Activated CD4-positive, alpha-beta T cell treated with anti-CD3 and anti-CD28 coated beads, Interleukin-2, Interleukin-6, amounts not matched to agents 100 ng/mL and 50 ng/mL, durations not matched to agents 16 hours and 8 hours (primary cell): Measurements from ENCODE around the gene ACP4.
"Not testable (repeated sequence)": the region's sequence is repeated elsewhere in the genome, so short reads cannot be mapped to it uniquely, and the experiment has no call there.

ENCODE experiments used
- DNase-seq: peaks from one replicate; pipeline ENCODE4 v3.0.0-alpha.2; 2020

The ACP4 gene

DNA sequence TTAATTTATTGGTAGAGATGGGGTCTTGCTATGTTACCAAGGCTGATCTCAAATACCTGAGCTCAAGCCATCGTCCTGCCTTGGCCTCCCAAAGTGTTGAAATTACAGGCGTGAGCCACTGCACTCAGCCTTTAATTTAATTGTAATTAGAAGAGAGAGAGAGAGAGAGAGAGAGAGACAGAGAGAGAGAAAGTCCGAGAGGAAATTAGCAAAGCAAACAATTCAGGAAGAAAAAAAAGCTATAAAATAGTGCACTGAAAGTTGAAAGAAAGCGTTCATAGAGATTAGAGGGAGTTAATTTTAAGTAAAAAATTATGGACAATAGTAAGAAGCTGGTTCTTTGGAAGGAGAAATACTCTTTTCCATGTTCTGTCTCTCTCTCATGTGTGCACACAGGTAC, 13.0 kb upstream of the ACP4 start:
- no peak for DNase-seq

DNA sequence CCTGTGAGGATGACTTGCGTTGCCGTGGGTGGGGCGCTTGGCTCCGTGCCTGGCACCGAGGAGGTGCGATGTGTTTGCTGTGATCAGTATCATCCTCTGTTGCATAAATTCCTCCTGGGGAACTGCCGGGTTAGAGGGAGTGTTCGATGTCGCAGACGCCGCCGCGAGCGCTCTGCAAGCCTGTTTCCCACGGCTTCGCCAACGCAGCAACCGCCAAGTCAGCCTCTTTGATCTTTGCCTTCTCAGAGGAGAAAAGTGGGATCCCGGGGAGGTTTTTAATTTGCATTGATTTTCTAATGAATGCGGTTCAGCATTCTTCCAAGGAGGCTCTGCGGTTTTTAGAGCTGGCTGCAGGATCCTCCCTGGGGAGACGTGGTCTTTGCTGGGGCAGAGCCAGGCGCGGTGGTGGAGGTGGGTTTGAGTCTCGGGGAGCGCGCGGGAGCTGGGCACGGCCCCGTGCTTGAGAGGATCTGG, 12.3 kb upstream of the ACP4 start:
- no peak for DNase-seq

DNA sequence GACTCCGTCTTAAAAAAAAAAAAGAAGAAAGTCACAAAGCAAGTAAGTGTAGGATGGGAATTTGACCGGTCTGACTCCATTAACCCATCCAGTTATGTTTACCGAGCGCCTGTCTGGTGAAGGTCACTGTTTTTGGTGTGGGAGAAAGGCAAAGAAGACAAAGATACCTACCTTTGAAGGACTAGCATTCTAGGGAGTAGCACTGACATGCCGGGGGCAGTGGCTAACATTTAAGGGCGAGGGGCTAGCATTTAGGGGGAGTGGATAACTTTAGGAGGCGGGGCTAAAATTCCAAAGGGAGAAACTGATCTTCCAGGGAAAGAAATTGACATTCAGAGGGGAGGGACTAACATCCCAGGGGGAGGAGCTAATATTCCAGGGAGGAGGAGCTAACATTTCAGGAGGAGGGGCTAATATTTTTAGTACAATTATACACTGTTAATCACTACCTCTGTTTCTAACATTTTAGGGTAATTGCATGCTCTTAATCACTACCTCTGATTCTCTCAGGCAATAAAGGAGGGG, 11.2 kb upstream of the ACP4 start:
- no peak for DNase-seq

DNA sequence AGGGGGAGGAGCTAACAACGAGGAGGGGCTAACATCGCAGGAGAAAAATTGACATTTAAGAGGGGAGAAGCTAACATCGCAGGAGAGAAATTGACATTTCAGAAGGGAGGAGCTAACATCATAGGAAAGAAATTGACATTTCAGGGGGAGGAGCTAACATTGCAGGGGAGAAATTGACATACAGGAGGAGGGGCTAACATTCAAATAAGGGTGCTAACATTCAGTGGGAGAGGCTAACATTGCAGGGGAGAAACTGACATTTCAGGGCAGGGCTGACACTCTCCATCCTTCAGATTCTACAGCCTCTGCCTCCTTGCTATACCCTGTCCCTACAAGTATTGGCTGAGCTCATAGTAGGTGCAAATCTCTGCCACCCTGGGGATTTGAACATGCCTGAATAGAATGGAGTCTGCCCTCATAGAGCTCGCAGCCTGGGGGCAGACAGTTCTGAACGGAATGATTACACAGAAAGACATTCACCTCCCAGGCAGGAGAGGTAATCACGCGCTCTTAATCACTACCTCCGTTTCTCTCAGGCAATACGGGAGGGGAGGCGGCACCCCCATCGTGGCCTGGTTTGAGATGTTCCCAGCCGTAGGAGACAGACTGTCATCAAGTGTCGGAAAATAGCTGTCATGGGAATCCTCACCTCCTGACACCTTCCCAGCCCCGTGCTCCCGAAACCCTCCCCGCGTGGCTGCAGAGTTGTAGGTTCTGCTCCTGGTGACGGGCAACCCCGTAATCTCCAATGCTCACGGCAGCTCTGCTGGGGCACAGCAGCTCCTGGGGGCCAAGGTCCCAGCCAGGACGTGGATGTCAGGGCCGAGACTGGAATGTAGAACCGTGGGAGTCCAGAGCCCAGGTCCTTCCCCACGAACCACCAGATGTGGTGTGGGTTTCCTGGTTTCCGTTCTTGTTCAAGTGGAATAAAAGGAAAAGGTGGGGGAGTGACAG, 10.4 kb upstream of the ACP4 start:
- no peak for DNase-seq

DNA sequence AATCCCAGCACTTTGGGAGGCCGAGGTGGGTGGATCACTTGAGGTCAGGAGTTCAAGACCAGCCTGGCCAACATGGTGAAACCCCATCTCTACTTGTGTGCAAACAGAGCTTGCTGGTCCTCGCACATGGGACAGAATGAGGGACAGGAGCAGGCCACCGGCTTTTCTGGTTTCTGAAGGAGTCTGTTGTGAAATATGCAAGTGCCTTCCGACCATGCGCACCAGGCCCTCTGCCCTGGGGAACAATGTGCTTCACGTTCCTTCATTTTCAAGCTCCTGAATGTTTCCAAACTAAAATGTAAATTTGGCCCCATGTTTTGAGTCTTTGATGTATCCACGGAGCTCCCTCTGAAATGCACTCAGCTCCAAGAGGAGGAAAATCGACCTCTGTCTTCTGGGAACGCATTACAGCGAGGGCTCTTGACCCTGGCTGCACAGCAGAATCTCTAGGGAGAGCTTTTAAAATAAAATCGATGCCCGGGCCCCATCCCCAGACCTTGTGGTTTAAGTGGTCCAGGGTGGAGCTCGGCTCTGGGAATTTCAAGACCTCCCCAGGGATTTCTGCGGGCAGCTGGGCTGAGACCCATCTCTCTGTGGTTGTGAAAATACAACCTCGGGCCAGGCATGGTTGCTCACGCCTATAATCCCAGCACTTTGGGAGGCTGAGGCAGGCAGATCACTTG, 9.3 kb upstream of the ACP4 start:
- DNase-seq: no peak

DNA sequence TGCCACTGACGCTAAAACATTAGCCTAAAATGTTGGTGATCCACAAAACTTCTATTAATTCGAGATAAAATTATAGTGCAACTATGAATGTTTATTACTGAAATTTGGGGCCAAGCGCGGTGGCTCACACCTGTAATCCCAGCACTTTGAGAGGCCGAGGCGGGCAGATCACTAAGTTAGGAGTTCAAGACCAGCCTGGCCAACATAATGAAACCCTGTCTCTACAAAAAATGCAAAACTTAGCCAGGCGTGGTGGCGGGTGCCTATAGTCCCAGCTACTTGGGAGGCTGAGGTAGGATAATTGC, 6.4 kb upstream of the ACP4 start:
- DNase-seq: not testable (repeated sequence)

DNA sequence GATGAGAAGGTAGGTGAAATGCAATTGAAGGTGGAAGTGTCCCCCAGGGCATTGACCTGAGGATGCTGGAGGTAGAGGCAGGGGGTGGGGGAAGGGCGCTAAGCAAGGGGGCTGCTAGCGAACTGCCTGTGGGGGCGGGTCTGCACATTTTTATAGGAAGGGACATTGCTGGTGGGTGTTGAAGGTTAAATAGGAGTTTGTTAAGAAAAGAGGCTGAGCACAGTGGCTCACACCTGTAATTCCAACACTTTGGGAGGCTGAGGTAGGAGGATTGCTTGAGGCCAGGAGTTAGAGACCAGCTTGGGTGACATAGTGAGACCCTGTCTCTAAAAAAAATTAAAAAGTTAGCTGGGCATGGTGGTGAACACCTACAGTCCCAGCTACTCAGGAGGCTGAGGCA, 5.5 kb upstream of the ACP4 start:
- no peak for DNase-seq

DNA sequence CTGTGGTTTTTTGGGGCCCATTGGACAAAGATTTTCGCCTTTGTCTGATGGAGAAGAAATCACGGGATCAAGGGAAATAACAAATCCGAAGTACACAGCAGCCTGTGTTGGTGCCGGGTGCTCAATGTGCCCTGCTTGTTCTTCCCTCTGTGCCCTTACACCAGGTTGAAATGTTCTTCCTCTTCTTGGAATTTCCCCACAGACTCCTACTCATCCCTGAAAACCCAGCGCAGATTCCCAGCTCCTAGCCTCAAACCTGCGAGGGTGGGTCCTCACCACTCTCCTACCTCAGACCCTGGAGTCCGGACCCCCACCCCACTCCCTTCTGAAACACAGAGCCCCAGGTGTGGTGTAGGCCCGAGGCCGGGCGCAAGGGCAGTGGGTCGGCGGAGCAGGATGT, 4.9 kb upstream of the ACP4 start:
- DNase-seq: no peak

DNA sequence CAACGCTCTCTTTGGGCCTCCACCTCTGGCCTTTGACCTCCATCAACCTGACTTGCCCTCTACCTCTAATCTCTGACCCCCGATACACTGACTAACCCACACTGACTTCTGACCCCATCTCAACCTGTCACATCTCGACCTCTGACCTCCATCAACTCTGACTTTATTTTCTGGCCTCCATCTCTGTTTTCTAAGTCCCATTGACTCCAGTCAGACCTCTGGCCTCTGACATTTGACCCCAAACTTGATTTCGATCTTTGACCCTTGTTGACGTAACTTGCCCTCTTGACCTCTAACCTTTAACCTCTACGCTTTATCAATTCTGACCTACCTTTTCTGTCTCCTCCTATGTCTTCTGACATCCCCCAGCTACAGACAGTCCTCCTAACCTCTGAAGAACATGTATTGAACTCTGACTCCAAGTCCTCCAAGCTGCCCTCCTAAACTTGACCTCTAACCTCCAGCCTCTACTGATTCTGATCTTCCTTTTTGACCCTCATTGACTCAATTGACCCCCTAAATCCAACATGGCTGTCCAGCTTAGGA, 780 bp downstream of the ACP4 start:
- no peak for DNase-seq

DNA sequence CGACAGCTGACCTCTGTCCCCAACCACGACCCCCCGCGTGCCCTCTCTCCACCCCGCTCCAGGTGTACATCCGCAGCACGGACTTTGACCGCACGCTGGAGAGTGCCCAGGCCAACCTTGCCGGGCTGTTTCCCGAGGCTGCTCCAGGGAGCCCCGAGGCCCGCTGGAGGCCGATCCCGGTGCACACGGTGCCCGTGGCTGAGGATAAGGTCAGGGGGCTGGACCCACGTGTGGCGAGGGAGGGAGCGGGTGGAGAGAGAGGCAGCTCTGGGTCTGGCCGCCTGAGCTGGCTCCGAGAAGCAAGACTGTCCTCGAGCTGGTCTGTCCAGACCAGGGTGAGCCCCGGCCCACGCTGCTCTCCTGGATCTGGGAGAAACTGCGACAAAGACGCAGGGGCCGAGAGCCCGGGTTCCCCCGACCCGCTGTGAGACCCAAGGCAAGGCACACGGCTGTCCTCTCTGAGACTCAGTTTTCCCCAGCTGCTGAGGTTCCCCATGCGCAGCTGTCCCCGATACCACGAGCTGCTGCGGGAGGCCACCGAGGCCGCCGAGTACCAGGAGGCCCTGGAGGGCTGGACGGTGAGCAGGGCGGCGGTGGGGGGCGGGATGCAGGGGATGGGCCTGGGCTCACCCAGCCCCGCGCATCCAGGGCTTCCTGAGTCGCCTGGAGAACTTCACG, 1.5 kb downstream of the ACP4 start:
- DNase-seq: no peak

DNA sequence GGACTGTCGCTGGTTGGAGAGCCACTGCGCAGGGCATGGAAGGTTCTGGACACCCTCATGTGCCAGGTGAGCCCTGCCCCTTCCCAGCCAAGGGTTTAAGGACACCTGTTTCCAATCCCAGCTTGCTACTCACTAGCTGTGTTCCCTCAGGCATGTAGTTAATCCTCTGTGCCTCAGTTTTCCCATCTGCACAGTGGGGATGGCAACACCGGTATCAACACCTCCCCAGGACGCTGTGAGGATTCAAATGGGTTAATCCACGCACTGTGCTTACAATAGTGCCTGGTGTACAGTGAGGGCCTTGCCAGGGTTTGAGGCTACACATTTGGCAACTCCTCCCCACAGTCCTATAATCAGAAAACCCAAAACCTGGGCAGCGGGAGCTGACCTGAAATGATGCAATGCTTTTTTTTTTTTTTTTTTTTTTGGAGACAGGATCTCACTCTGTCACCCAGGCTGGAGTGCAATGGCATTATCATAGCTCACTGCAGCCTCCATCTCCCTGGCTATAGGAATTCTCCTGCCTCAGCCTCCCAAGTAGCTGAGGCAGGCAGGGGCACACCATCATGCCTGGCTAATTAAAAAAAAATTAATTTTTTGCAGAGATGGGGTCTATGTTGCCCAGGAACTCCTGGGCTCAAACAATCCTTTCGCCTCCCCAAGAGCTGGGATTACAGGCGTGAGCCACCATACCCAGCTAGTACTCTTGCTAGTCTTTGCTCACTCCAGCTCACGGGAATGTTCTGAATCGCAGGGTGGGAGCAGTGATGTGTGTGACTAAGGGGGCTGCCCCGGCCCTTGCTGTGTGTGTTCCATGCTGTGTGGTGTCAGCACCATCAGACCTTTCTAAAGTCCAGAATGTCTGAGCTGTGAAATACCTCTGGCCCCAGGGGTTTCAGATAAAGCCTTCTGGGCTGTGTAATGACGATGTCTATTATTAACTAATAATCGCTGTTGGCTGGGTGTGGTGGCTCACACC, 2.3 kb downstream of the ACP4 start:
- DNase-seq: no peak

DNA sequence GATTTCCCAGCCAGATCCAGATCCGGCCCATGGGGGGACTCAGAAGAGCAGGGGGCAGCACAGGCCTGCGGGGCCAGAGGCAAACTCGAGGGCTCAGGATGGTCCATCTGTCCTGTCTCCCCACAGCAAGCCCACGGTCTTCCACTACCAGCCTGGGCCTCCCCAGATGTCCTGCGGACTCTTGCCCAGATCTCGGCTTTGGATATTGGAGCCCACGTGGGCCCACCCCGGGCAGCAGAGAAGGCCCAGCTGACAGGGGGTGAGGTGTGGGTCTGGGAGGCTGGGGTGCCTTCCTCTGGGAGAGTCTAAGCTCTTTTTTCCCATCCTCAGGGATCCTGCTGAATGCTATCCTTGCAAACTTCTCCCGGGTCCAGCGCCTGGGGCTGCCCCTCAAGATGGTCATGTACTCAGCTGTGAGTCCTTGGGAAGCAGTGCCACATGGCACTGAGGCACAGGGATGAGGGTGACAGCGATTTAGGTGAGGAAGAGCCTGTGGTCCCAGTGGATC, 3.4 kb downstream of the ACP4 start:
- no peak for DNase-seq

DNA sequence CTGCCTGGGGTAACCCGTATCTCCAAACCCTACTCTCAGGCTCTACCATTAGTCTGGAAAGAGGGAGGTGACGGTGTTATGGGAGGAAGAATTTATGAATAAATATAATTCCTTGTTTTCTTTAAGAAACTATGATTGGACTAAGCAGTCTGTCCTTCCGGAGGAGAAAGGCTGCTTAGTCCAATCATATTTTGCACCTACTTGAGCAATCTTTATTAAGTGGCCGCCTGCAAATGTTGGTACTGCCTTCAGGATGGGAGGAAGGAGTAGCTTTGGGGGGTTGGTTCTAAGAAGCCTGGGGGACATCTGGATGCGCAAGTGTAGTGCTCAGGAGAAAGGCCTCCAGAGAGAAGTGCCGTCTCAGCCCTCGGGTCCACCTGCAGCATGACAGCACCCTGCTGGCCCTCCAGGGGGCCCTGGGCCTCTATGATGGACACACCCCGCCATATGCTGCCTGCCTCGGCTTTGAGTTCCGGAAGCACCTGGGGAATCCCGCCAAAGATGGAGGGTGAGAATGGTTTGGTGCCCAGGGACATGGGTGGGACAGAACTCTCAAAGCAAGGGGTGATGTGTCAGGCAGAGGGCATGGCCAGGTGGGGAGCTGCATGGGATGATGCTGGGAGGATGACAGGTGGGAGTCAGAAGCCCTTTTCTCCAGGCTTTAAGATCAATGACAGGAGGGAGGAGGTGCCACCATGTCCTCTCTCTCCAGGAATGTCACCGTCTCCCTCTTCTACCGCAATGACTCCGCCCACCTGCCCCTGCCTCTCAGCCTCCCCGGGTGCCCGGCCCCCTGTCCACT, 4.1 kb downstream of the ACP4 start:
- DNase-seq: peak; percentile 63

DNA sequence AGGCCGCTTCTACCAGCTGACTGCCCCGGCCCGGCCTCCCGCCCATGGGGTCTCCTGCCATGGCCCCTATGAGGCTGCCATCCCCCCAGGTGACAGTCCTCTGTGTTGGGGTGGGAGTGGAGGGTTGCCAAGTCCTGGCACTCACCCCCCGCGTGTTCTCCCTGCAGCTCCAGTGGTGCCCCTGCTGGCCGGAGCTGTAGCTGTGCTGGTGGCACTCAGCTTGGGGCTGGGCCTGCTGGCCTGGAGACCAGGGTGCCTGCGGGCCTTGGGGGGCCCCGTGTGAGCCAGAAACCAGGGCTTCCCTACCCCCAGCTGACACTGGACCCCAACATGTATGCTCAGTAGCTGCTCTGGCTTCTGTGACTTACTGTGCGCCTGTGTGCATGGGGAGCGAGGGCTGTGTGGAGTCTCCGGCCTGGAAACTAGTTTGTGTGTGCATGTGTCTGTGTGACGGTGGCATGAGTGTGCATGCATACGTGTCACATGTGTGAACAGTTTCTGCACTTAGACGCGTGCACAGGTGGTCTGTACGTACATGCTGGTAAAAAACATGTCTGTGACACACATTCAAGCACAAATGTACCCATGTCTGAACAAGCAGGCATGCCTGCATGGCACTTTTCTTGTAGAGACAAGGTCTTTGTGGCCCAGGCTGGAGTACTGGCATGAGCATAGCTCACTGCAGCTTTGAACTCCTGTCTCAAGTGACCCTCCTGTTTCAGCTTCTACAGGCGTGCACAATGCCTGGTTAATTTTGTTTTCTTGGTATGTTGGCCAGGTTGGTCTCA, 4.9 kb downstream of the ACP4 start:
- DNase-seq: no peak

DNA sequence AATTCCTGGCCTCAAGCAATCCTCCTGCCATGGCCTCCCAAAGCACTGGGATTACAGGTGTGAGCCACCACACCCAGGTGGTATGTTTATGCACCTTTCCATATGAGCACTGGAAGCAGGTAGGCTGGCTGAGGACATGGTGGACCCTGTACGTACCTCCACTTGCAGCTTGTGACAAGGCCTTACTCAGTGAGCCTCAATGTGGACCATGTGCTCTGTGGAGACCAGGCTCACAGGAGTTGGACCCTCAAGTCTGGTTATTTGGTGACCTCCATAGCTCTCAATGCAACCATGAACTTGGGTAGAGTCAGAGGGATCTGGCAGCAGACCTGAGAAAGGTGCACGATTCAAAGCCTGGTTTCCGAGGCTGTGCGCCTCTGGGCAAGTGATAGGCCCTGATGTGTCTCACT, 5.5 kb downstream of the ACP4 start:
- no peak for DNase-seq

DNA sequence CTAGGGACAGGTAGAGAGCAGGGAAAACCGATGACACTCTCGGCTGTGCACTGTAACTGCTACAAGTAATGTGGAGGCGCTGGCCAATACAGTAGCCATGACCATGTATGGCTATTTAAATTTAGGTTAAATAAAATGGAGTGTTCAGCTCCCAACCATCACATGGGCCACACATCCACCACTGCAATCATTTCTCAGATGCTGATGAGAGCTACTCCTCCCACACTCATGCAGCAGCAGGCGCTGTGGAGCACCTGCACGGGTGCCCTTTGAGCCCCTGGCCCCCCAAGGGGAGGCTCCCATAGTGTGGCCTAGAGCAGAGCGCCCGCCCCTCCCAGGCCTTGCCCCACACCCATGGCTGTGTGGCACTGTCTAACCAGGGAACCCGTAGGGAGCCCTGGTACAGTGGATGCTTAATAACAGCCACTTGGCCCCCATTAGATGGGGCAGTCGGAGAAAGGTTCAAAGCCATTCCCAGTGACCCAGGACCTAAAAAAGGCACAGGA, 6.0 kb downstream of the ACP4 start:
- DNase-seq: no peak

DNA sequence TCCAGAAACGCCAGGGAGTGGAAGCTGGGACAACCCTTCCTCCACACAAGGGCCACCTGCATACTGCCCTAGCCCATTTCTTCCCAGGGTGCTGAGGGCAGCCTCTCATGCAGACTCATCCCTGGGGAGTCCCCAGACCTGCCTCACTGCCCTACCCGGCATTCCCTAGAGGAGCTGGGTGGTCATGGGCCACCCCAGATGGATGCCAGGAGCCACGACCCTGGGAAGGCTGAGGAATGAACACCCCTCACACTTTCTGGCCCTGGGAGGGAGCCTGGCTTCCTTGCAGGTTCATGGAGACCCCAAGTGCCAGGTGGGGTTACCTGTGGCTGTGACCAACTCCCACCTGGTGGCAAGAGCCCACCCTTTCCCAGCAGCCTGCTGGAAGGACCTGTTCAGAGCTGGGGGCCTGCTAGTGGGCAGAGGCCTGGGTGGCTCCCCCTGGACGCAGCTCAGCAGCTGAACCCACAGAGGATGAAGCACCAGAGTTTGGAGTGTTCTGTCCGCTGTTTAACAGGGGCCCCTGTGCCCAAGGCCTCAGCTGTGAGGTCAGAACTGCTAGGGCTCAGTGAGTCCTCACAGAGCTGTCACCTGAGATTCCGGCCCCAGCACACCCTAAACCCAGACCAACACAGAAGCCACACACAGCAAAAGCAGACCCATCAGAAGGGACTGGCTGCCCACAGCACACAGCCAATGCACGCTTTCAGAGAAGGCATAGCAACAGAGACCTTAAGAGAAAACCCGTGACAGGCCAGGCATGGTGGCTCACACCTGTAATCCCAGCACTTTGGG, 6.6 kb downstream of the ACP4 start:
- DNase-seq: no peak

DNA sequence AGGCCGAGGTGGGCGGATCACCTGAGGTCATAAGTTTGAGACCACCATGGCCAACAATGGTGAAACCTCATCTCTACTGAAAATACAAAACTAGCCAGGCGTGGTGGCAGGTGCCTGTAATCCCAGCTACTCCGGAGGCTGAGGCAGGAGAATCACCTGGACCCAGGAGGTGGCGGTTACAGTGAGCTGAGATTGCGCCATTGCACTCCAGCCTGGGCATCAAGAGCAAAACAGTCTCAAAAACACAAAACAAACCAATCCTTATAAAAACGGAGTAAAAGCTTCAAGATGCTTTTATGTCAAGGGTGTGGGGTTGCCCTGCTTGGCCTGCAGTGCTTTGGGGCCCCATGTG, 7.2 kb downstream of the ACP4 start:
- DNase-seq: no peak
